H1 (cell line): Measurements from ENCODE around the gene THTPA. TPM values are rescaled to one million over a fixed set of nuclear protein-coding genes. Genes with fewer than 3 reads are reported as not detected.

Source experiments
- CHD1 ChIP-seq: IDR thresholded peaks from 2 replicates; pipeline ENCODE4 v1.6.1; 2012; ENCODE audit warnings: low read depth, low read length, improper control_type of control experiment
- FOSL1 ChIP-seq: IDR thresholded peaks from 2 replicates; pipeline ENCODE4 v1.6.1; 2011; ENCODE audit warnings: mild to moderate bottlenecking, low read depth, low read length, moderate library complexity; ENCODE audit not compliant: insufficient read depth
- GTF2F1 ChIP-seq: IDR thresholded peaks from 2 replicates; pipeline ENCODE4 v1.6.1; 2012; ENCODE audit warnings: low read depth, low read length, improper control_type of control experiment, borderline replicate concordance
- JUND ChIP-seq: IDR thresholded peaks from 2 replicates; pipeline ENCODE4 v1.6.1; 2011; ENCODE audit warnings: mild to moderate bottlenecking, improper control_type of control experiment, low read length
- POLR2AphosphoS5 ChIP-seq: IDR thresholded peaks from 2 replicates; pipeline ENCODE4 v1.6.1; 2011; ENCODE audit warnings: low read depth, low read length
- RNF2 ChIP-seq: fragments of 200-900, 300-1000 bp; sonication (generic); IDR thresholded peaks from 2 replicates; pipeline ENCODE4 v1.7.1; 2016; ENCODE audit warnings: borderline replicate concordance, low read depth, mild to moderate bottlenecking, antibody characterized with exemption, low read length; ENCODE audit not compliant: poor library complexity, severe bottlenecking; ENCODE audit errors: missing control alignments
- SP2 ChIP-seq: IDR thresholded peaks from 2 replicates; pipeline ENCODE4 v1.6.1; 2012; ENCODE audit warnings: mild to moderate bottlenecking, low read length, inconsistent platforms
- TEAD4 ChIP-seq: IDR thresholded peaks from 2 replicates; pipeline ENCODE4 v1.6.1; 2012; ENCODE audit warnings: low read depth, low read length, inconsistent platforms, mixed read lengths
- polyA plus RNA-seq, 7 experiments: library from polyadenylated mRNA; depleted of rRNA in 3 of 7; stranded (reverse) in 5 of 7; unstranded in 2 of 7; fragments of >200 nt in 5 of 7; fragments of 200-250 nt in 2 of 7; gene quantifications; 1 replicate in 5 of 7; 2 replicates in 1 of 7; 4 replicates in 1 of 7; pipeline versions ENCODE4 v1.2.1 to v1.2.3, GENCODE V29; 2011 to 2013; ENCODE audit warnings: missing spikeins in 2 of 7, mixed read lengths in 2 of 7
- total RNA-seq: library from RNA; stranded (reverse); fragmentation: NEBNext Ultra II Directional; extraction: Animal tissue kit (Norgen Biotek cat#: 25700); gene quantifications from 2 replicates; pipeline ENCODE4 v1.2.1, GENCODE V29; 2021

Gene THTPA
- total and polyA plus RNA-seq, 2 of the 8 experiments (the other 6 are each of a cell fraction or from before 2014, with no cell fraction given), result 16.6 to 19.0 TPM

DNA sequence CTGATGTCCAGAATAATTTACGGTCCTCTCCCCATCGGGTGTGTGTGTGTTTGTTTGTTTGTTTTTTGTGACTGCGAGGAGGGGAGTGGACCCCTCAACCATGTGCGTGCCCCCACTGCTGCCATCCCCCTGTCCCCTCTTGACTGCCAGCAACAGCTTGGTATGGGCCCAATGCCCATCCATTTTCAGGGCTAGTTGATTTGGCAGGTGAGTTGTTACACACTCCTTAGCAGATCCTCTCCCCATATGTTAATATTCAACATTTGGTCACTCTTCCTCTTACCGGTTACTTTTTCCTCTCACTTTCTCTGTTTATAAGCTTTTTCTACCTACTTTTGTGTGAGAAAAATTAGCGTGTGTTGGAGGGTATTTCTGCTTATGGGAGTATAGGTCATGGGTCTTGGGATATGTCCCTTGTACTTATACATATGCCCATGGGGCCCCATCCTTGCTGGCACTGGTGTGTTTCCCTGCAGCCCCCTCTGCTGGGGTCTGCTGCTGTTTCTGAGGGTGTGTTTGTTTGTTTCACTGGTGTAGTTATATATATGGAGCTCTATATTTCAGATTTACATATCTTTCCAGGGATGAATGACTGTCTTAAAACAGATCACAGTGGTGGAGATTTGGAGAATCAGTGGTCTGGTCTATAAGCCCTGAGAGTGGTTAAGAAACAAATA, 38.3 kb upstream of the THTPA start (continued):
- no peak for TF ChIP-seq RNF2
- TF ChIP-seq CHD1, result no peak
- TF ChIP-seq FOSL1, result no peak
- TF ChIP-seq POLR2AphosphoS5, result no peak
- TF ChIP-seq JUND, result no peak
- no peak for TF ChIP-seq SP2
- no peak for TF ChIP-seq TEAD4
- TF ChIP-seq GTF2F1, result no peak
- TF ChIP-seq, all 59 proteins: peak for 3
